SK-N-SH (cell line): ENCODE results near the gene PRDM11. TPM values are rescaled to one million over a fixed set of nuclear protein-coding genes. Genes with fewer than 3 reads are reported as not detected.

ENCODE experiments used
- CTCF ChIA-PET: fragments of 300-600, 350-600 bp; formaldehyde crosslinking; extraction: SDS; loops from one replicate; lab custom pipeline; 2021; lab: Yijun Ruan, JAX
- POLR2A ChIA-PET: fragments of 350-600 bp; sonication (Branson Sonifier 250); formaldehyde crosslinking; extraction: SDS; loops from one replicate; lab custom pipeline; 2020; ENCODE audit warnings: antibody characterized with exemption, inconsistent platforms; lab: Yijun Ruan, JAX
- DNase-seq: peaks from one replicate; pipeline ENCODE4 v3.0.0; 2012
- H2AFZ ChIP-seq: fragments of 200-600 bp; sonication (generic); 2 replicates; pipeline ENCODE4 v1.8.1; 2016; ENCODE audit warnings: antibody characterized with exemption, mild to moderate bottlenecking, low read depth
- H3F3A ChIP-seq: fragments of 200-600 bp; sonication (generic); replicated peaks from 2 replicates; pipeline ENCODE3; 2016; ENCODE audit warnings: antibody characterized with exemption, mild to moderate bottlenecking; ENCODE audit not compliant: insufficient read depth
- H3K27ac ChIP-seq, 2 experiments: fragments of 200-500 bp in 1 of 2; fragments of 200-600 bp in 1 of 2; sonication (Bioruptor generic) in 1 of 2; sonication (generic), shearing (Covaris generic) in 1 of 2; 2 replicates each; pipeline versions ENCODE4 v1.5.1 to v1.6.1; 2014 to 2016; ENCODE audit warnings: low read depth in 2 of 2, inconsistent platforms in 1 of 2, low read length in 1 of 2, mild to moderate bottlenecking in 1 of 2, mixed read lengths in 1 of 2
- H3K27me3 ChIP-seq: fragments of 200-600 bp; sonication (generic), shearing (Covaris generic); 2 replicates; pipeline ENCODE4 v1.6.1; 2016; ENCODE audit warnings: mixed run types; ENCODE audit not compliant: insufficient read depth
- H3K36me3 ChIP-seq, 2 experiments: fragments of 200-500 bp in 1 of 2; fragments of 200-600 bp in 1 of 2; sonication (Bioruptor generic) in 1 of 2; sonication (generic) in 1 of 2; replicated peaks in 1 of 2; 2 replicates each; pipeline versions ENCODE3 to v1.5.1; 2014 to 2016; ENCODE audit warnings: low read length in 1 of 2, mild to moderate bottlenecking in 1 of 2; ENCODE audit not compliant: insufficient read depth in 2 of 2, control insufficient read depth in 1 of 2
- H3K4me1 ChIP-seq, 2 experiments: fragments of 200-500 bp in 1 of 2; fragments of 200-600 bp in 1 of 2; sonication (Bioruptor generic) in 1 of 2; sonication (generic), shearing (Covaris generic) in 1 of 2; 2 replicates each; pipeline versions ENCODE4 v1.5.1 to v1.6.1; 2014 to 2016; ENCODE audit warnings: low read depth in 1 of 2, low read length in 1 of 2, mixed run types in 1 of 2; ENCODE audit not compliant: insufficient read depth in 2 of 2, control insufficient read depth in 1 of 2
- H3K4me2 ChIP-seq: fragments of 200-600 bp; sonication (generic), shearing (Covaris generic); 2 replicates; pipeline ENCODE4 v1.6.1; 2017; ENCODE audit warnings: mixed run types
- H3K4me3 ChIP-seq, 2 experiments: fragments of 200-500 bp in 1 of 2; fragments of 200-600 bp in 1 of 2; sonication (Bioruptor generic) in 1 of 2; sonication (generic), shearing (Covaris generic) in 1 of 2; 2 replicates each; pipeline versions ENCODE4 v1.5.1 to v1.8.1; 2014 to 2016; ENCODE audit warnings: low read depth in 2 of 2, inconsistent platforms in 1 of 2, low read length in 1 of 2, mild to moderate bottlenecking in 1 of 2, mixed read lengths in 1 of 2, moderate library complexity in 1 of 2
- H3K79me2 ChIP-seq: fragments of 200-600 bp; sonication (generic); 2 replicates; pipeline ENCODE4 v1.8.1; 2017; ENCODE audit warnings: mild to moderate bottlenecking; ENCODE audit not compliant: insufficient read depth
- H3K9ac ChIP-seq: fragments of 200-600 bp; sonication (generic); 2 replicates; pipeline ENCODE4 v1.6.1; 2017; ENCODE audit warnings: mixed run types
- H3K9me2 ChIP-seq: fragments of 200-600 bp; sonication (generic); 2 replicates; pipeline ENCODE4 v1.6.1; 2017; ENCODE audit warnings: mixed run types
- H3K9me3 ChIP-seq: fragments of 200-600 bp; sonication (generic); 2 replicates; pipeline ENCODE4 v1.6.1; 2017; ENCODE audit warnings: mixed run types, mild to moderate bottlenecking, moderate library complexity
- H4K20me1 ChIP-seq: fragments of 200-600 bp; sonication (generic); 2 replicates; pipeline ENCODE4 v1.6.1; 2017; ENCODE audit warnings: mild to moderate bottlenecking, mixed run types; ENCODE audit not compliant: insufficient read depth
- CHD2 ChIP-seq: fragments of 150-350 bp; IDR thresholded peaks from 2 replicates; pipeline ENCODE4 v1.6.1; 2018; ENCODE audit warnings: low read length; ENCODE audit not compliant: partially characterized antibody
- CTCF ChIP-seq: fragments of 200-600 bp; sonication (generic); IDR thresholded peaks from 2 replicates; pipeline ENCODE4 v1.6.1; 2017; ENCODE audit warnings: antibody characterized with exemption, mild to moderate bottlenecking, moderate library complexity
- ELF1 ChIP-seq: IDR thresholded peaks from 2 replicates; pipeline ENCODE4 v1.4.0; 2012
- EZH2phosphoT487 ChIP-seq: fragments of 200-600 bp; sonication (generic); IDR thresholded peaks from 2 replicates; pipeline ENCODE4 v1.6.1; 2017; ENCODE audit warnings: low read depth, mixed run types, mild to moderate bottlenecking, antibody characterized with exemption, moderate library complexity, borderline replicate concordance
- FOSL2 ChIP-seq: IDR thresholded peaks from 2 replicates; pipeline ENCODE4 v1.4.0; 2012; ENCODE audit warnings: low read depth, mild to moderate bottlenecking, moderate library complexity, borderline replicate concordance
- FOXJ3 ChIP-seq: sonication (generic); formaldehyde crosslinking; IDR thresholded peaks from 2 replicates; pipeline ENCODE4 v1.5.1; 2020; ENCODE audit warnings: mild to moderate bottlenecking, missing genetic modification reagents
- IRF3 ChIP-seq: fragments of 150-350 bp; IDR thresholded peaks from 2 replicates; pipeline ENCODE4 v1.6.1; 2016; ENCODE audit warnings: mild to moderate bottlenecking, low read depth, low read length
- NRF1 ChIP-seq: IDR thresholded peaks from 2 replicates; pipeline ENCODE4 v1.6.1; 2012; ENCODE audit warnings: low read depth, mild to moderate bottlenecking, low read length
- RAD21 ChIP-seq: IDR thresholded peaks from 2 replicates; pipeline ENCODE4 v1.6.1; 2012; ENCODE audit warnings: mild to moderate bottlenecking, low read length
- RXRA ChIP-seq: IDR thresholded peaks from 2 replicates; pipeline ENCODE4 v1.4.0; 2012; ENCODE audit warnings: low read depth, mild to moderate bottlenecking, borderline replicate concordance
- TAF1 ChIP-seq: IDR thresholded peaks from 2 replicates; pipeline ENCODE4 v1.6.1; 2012; ENCODE audit warnings: low read depth, mild to moderate bottlenecking, low read length, moderate library complexity, borderline replicate concordance
- USF1 ChIP-seq: IDR thresholded peaks from 2 replicates; pipeline ENCODE4 v1.4.0; 2012; ENCODE audit warnings: low read depth, borderline replicate concordance
- USF2 ChIP-seq: fragments of 150-350 bp; IDR thresholded peaks from 2 replicates; pipeline ENCODE4 v1.6.1; 2017; ENCODE audit warnings: antibody characterized with exemption, low read length, low read depth, borderline replicate concordance
- YY1 ChIP-seq: IDR thresholded peaks from 2 replicates; pipeline ENCODE4 v1.4.0; 2012; ENCODE audit warnings: low read depth, mild to moderate bottlenecking
- WGBS: methylation state at CpG from one replicate; pipeline ENCODE4 v1.1.6; 2017; ENCODE audit warnings: low lambda C conversion rate; 5-methylcytosine and 5-hydroxymethylcytosine counted together
- polyA plus RNA-seq, 3 experiments: library from polyadenylated mRNA; depleted of rRNA; stranded (reverse); fragments of >200 nt; gene quantifications; 2 replicates each; pipeline ENCODE4 v1.2.3, GENCODE V29; 2012

The PRDM11 gene
- polyA plus RNA-seq, 1 of the 3 experiments (the other 2 are of a cell fraction), result 4.5 TPM

GRCh38 chr11:45246241-45246640 is 99.8 kb downstream of the PRDM11 start (continued):
- no peak for TF ChIP-seq USF1
- TF ChIP-seq NRF1, result no peak
- no peak for TF ChIP-seq IRF3
- TF ChIP-seq FOSL2, result no peak
- TF ChIP-seq TAF1, result no peak

GRCh38 chr11:45247433-45247832 is 101.0 kb downstream of the PRDM11 start:
- no peak overlapping the region for H3K4me3 ChIP-seq
- 8% methylated on average over 2 of the region's 2 CpGs for WGBS
- peak; percentile 68 for DNase-seq
- no peak overlapping the region for H3K27ac ChIP-seq
- H3K4me2 ChIP-seq, result no peak overlapping the region
- no peaks in the 10 kb centered on the region for H4K20me1 ChIP-seq
- H3K36me3 ChIP-seq, result no peaks in the 10 kb centered on the region
- H3F3A ChIP-seq, result no peaks in the 10 kb centered on the region
- TF ChIP-seq RXRA (no peak), CTCF (peak; percentile 18; the same call in 1 of the 2 replicates), TAF1 (no peak), IRF3 (no peak), YY1 (no peak), ELF1 (no peak), RAD21 (peak; percentile 53), EZH2phosphoT487 (no peak), FOXJ3 (CRISPR knock-in tag) (no peak), CHD2 (peak; percentile 5), USF2 (no peak)
- CTCF ChIA-PET, result interaction anchor here (0.7 to 2.7 kb wide), 13 partner anchors 10 to 733 kb away, joined by 3 to 11 read pairs (median 5); no protein-coding TSS in a partner anchor
- H3K27me3 ChIP-seq, result peaks cover 7% of the 10 kb centered on the region; the same call in 1 of the 2 replicates
- no peaks in the 10 kb centered on the region for H3K9me2 ChIP-seq
- H3K9me3 ChIP-seq, result no peaks in the 10 kb centered on the region
- POLR2A ChIA-PET, result interaction anchor here (1.1 kb wide), 2 partner anchors 43 to 100 kb away, joined by 3 to 4 read pairs; no protein-coding TSS in a partner anchor
- H3K9ac ChIP-seq, result no peak overlapping the region
- H3K79me2 ChIP-seq, result no peaks in the 10 kb centered on the region
- peaks cover 0 to 6% of the 10 kb centered on the region in 2 experiments; a peak in 1 of 4 replicates for H3K4me1 ChIP-seq
- no peak overlapping the region for H2AFZ ChIP-seq
